K562 (cell line): Measurements from ENCODE around the gene PRR14L. TPM values are rescaled to one million over a fixed set of nuclear protein-coding genes. Genes with fewer than 3 reads are reported as not detected.

Experiments used
- ARID1B ChIP-seq: fragments of 450-650 bp; IDR thresholded peaks from 2 replicates; pipeline ENCODE4 v1.6.1; 2016; ENCODE audit warnings: antibody characterized with exemption, mild to moderate bottlenecking, inconsistent platforms
- ASH1L ChIP-seq: fragments of 450-650 bp; IDR thresholded peaks from 2 replicates; pipeline ENCODE4 v1.6.1; 2018; ENCODE audit warnings: borderline replicate concordance, mild to moderate bottlenecking, low read depth; ENCODE audit not compliant: partially characterized antibody
- CBFB ChIP-seq: sonication (generic); formaldehyde crosslinking; IDR thresholded peaks from 2 replicates; pipeline ENCODE4 v1.4.0; 2020; ENCODE audit warnings: mild to moderate bottlenecking, missing genetic modification reagents
- EP300 ChIP-seq: IDR thresholded peaks from 2 replicates; pipeline ENCODE4 v1.6.1; 2012; ENCODE audit warnings: low read length, improper control_type of control experiment
- ESRRB ChIP-seq: fragments of 250-450 bp; sonication (Bioruptor Pico); IDR thresholded peaks from 2 replicates; pipeline ENCODE4 v1.5.0; 2020; ENCODE audit warnings: mild to moderate bottlenecking, moderate library complexity, borderline replicate concordance
- FOXJ2 ChIP-seq: fragments of 200-800 bp; sonication (Bioruptor generic); IDR thresholded peaks from 2 replicates; pipeline ENCODE4 v1.6.1; 2016; ENCODE audit warnings: missing genetic modification characterization, missing compliant biosample characterization
- HMGN3 ChIP-seq: IDR thresholded peaks from 2 replicates; pipeline ENCODE4 v1.6.1; 2011; ENCODE audit warnings: borderline replicate concordance, low read depth, mild to moderate bottlenecking, mixed read lengths, low read length; ENCODE audit not compliant: insufficient read length; ENCODE audit errors: extremely low read depth
- KLF10 ChIP-seq: fragments of 250-450 bp; sonication (Bioruptor Pico); IDR thresholded peaks from 2 replicates; pipeline ENCODE4 v1.6.1; 2021; ENCODE audit warnings: matching md5 sums
- NCOA4 ChIP-seq: fragments of 450-650 bp; IDR thresholded peaks from 2 replicates; pipeline ENCODE4 v1.6.1; 2018; ENCODE audit warnings: mild to moderate bottlenecking; ENCODE audit not compliant: partially characterized antibody
- NEUROD1 ChIP-seq: fragments of 150-350 bp; IDR thresholded peaks from 2 replicates; pipeline ENCODE4 v1.6.1; 2014; ENCODE audit warnings: borderline replicate concordance, low read length, low read depth; ENCODE audit not compliant: partially characterized antibody
- NFATC3 ChIP-seq: fragments of 450-650 bp; IDR thresholded peaks from 2 replicates; pipeline ENCODE4 v1.6.1; 2017; ENCODE audit warnings: mild to moderate bottlenecking
- RBM39 ChIP-seq: fragments of 200-400 bp; formaldehyde crosslinking; optimal IDR thresholded peaks from 2 replicates; pipeline ENCODE3; 2018; ENCODE audit warnings: low read depth, low read length
- SAFB2 ChIP-seq: fragments of 200-400 bp; formaldehyde crosslinking; IDR thresholded peaks from 2 replicates; pipeline ENCODE4 v1.6.1; 2018; ENCODE audit warnings: borderline replicate concordance, low read length, low read depth, moderate library complexity; ENCODE audit not compliant: severe bottlenecking
- SMAD4 ChIP-seq: fragments of 250-450 bp; sonication (Bioruptor Pico); conservative IDR thresholded peaks from 2 replicates; pipeline ENCODE4 v1.8.0; 2021; ENCODE audit warnings: inconsistent platforms, mild to moderate bottlenecking, moderate library complexity
- SUPT5H ChIP-seq: fragments of 450-650 bp; IDR thresholded peaks from 2 replicates; pipeline ENCODE4 v1.6.1; 2016
- TAL1 ChIP-seq: fragments of 450-650 bp; IDR thresholded peaks from 2 replicates; pipeline ENCODE4 v1.6.1; 2016; ENCODE audit warnings: mild to moderate bottlenecking
- TCF3 ChIP-seq: sonication (generic); formaldehyde crosslinking; IDR thresholded peaks from 2 replicates; pipeline ENCODE4 v1.4.0; 2020; ENCODE audit warnings: mild to moderate bottlenecking, missing genetic modification reagents
- XRCC5 ChIP-seq: fragments of 200-400 bp; formaldehyde crosslinking; IDR thresholded peaks from 2 replicates; pipeline ENCODE4 v1.6.1; 2017; ENCODE audit warnings: low read depth, mild to moderate bottlenecking, low read length
- ZNF347 ChIP-seq: fragments of 450-650 bp; formaldehyde crosslinking; IDR thresholded peaks from 2 replicates; pipeline ENCODE4 v1.4.0; 2020; ENCODE audit warnings: low read depth, mild to moderate bottlenecking, moderate library complexity
- ZNF384 ChIP-seq: IDR thresholded peaks from 2 replicates; pipeline ENCODE4 v1.6.1; 2012; ENCODE audit warnings: low read depth, low read length, improper control_type of control experiment
- ZNF583 ChIP-seq: fragments of 250-450 bp; sonication (Bioruptor Pico); IDR thresholded peaks from 2 replicates; pipeline ENCODE4 v1.4.0; 2020
- ZNF584 ChIP-seq: fragments of 200-800 bp; sonication (Bioruptor generic); IDR thresholded peaks from 2 replicates; pipeline ENCODE4 v1.6.1; 2016; ENCODE audit warnings: low read depth, mild to moderate bottlenecking, missing genetic modification characterization, missing compliant biosample characterization
- polyA plus RNA-seq, 8 experiments: library from polyadenylated mRNA; depleted of rRNA in 4 of 8; stranded (reverse) in 5 of 8; unstranded in 3 of 8; fragments of >200 nt; fragmentation: Nextera tagmentation in 2 of 8; fragmentation: Illumina TruSeq in 1 of 8; extraction: Ambion mirVana in 2 of 8; extraction: Trizol in 1 of 8; gene quantifications; 2 replicates each; pipeline versions ENCODE4 v1.2.1 to v1.2.3, GENCODE V29; 2011 to 2014; ENCODE audit warnings: inconsistent platforms in 1 of 8, missing spikeins in 1 of 8
- total RNA-seq, 7 experiments: library from RNA; depleted of rRNA in 6 of 7; stranded (reverse); fragments of >200 nt in 6 of 7; fragmentation: Illumina TruSeq in 2 of 7; extraction: Trizol in 2 of 7; gene quantifications; 2 replicates each; pipeline versions ENCODE4 v1.2.1 to v1.2.3, GENCODE V29; 2011 to 2021; ENCODE audit warnings: low replicate concordance in 1 of 7
- TF ChIP-seq, protein P1 (sequence below): conservative IDR thresholded peaks from 2 replicates; pipeline ENCODE4 v1.6.1; 2011; ENCODE audit warnings: low read depth, mild to moderate bottlenecking, low read length; ENCODE audit not compliant: control insufficient read depth
- TF ChIP-seq, protein P2 (sequence below): fragments of 450-650 bp; IDR thresholded peaks from 2 replicates; pipeline ENCODE4 v1.6.1; 2017; ENCODE audit warnings: antibody characterized with exemption, mild to moderate bottlenecking
- TF ChIP-seq, protein P3 (sequence below): fragments of 250-450 bp; sonication (Bioruptor Pico); IDR thresholded peaks from 2 replicates; pipeline ENCODE4 v1.4.0; 2020; ENCODE audit warnings: borderline replicate concordance

The PRR14L gene
- total and polyA plus RNA-seq, 9 of the 15 experiments (the other 6 are each of a cell fraction or from before 2014, with no cell fraction given), result 2.8 to 36.3 (median 12.3) TPM

DNA sequence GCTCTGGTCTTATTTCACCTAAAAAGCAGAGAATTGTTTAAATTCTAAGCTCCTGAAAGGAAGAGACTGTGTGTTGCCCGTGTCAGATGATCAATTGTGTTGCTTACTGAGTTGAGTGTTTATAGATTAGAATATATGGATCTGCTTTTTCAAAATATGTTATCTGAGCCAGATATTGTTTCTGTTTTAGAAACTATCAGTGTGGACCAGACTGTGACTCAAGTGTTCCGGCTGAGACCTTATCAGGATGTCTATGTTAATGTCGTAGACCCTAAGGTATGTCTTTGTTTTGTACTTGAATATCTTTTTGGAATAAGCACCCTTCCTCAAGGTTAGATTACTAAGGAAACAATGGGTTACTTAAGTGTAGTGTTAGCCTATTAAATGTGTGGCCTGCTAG is 14.9 kb upstream of the PRR14L start (continued):
- TF ChIP-seq TCF3 (CRISPR knock-in tag), result peak; percentile 46; the same call in 1 of the 2 replicates
- TF ChIP-seq SUPT5H, result no peak
- no peak for TF ChIP-seq ZNF583 (CRISPR knock-in tag)
- no peak for TF ChIP-seq NCOA4
- TF ChIP-seq ZNF384, result no peak
- TF ChIP-seq NFATC3, result peak; percentile 65; the same call in 1 of the 2 replicates
- no peak for TF ChIP-seq CBFB (CRISPR knock-in tag)
- TF ChIP-seq SAFB2, result no peak
- TF ChIP-seq HMGN3, result no peak
- no peak for TF ChIP-seq ZNF584 (CRISPR knock-in tag)
- no peak for TF ChIP-seq RBM39
- no peak for TF ChIP-seq KLF10 (CRISPR knock-in tag)
- TF ChIP-seq, protein P1, sequence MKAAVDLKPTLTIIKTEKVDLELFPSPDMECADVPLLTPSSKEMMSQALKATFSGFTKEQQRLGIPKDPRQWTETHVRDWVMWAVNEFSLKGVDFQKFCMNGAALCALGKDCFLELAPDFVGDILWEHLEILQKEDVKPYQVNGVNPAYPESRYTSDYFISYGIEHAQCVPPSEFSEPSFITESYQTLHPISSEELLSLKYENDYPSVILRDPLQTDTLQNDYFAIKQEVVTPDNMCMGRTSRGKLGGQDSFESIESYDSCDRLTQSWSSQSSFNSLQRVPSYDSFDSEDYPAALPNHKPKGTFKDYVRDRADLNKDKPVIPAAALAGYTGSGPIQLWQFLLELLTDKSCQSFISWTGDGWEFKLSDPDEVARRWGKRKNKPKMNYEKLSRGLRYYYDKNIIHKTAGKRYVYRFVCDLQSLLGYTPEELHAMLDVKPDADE, result no peak
- no peak for TF ChIP-seq NEUROD1
- TF ChIP-seq, protein P2, sequence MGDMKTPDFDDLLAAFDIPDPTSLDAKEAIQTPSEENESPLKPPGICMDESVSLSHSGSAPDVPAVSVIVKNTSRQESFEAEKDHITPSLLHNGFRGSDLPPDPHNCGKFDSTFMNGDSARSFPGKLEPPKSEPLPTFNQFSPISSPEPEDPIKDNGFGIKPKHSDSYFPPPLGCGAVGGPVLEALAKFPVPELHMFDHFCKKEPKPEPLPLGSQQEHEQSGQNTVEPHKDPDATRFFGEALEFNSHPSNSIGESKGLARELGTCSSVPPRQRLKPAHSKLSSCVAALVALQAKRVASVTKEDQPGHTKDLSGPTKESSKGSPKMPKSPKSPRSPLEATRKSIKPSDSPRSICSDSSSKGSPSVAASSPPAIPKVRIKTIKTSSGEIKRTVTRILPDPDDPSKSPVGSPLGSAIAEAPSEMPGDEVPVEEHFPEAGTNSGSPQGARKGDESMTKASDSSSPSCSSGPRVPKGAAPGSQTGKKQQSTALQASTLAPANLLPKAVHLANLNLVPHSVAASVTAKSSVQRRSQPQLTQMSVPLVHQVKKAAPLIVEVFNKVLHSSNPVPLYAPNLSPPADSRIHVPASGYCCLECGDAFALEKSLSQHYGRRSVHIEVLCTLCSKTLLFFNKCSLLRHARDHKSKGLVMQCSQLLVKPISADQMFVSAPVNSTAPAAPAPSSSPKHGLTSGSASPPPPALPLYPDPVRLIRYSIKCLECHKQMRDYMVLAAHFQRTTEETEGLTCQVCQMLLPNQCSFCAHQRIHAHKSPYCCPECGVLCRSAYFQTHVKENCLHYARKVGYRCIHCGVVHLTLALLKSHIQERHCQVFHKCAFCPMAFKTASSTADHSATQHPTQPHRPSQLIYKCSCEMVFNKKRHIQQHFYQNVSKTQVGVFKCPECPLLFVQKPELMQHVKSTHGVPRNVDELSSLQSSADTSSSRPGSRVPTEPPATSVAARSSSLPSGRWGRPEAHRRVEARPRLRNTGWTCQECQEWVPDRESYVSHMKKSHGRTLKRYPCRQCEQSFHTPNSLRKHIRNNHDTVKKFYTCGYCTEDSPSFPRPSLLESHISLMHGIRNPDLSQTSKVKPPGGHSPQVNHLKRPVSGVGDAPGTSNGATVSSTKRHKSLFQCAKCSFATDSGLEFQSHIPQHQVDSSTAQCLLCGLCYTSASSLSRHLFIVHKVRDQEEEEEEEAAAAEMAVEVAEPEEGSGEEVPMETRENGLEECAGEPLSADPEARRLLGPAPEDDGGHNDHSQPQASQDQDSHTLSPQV, result no peak
- no peak for TF ChIP-seq FOXJ2
- TF ChIP-seq, protein P3, sequence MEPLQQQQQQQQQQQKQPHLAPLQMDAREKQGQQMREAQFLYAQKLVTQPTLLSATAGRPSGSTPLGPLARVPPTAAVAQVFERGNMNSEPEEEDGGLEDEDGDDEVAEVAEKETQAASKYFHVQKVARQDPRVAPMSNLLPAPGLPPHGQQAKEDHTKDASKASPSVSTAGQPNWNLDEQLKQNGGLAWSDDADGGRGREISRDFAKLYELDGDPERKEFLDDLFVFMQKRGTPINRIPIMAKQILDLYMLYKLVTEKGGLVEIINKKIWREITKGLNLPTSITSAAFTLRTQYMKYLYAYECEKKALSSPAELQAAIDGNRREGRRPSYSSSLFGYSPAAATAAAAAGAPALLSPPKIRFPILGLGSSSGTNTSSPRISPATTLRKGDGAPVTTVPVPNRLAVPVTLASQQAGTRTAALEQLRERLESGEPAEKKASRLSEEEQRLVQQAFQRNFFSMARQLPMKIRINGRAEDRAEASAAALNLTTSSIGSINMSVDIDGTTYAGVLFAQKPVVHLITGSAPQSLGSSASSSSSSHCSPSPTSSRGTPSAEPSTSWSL (CRISPR knock-in tag), result no peak
- peak; percentile 45; the same call in 1 of the 2 replicates for TF ChIP-seq TAL1
- TF ChIP-seq ESRRB, result no peak
- TF ChIP-seq SMAD4 (CRISPR knock-in tag), result no peak
- TF ChIP-seq ASH1L, result no peak
- no peak for TF ChIP-seq EP300
- TF ChIP-seq ARID1B, result peak; percentile 80
- TF ChIP-seq XRCC5, result no peak
- no peak for TF ChIP-seq ZNF347
